HL-60 (cell line): Measurements from ENCODE around the gene PCDHA9.

ENCODE experiments used
- GABPA ChIP-seq: IDR thresholded peaks from 2 replicates; pipeline ENCODE4 v1.6.1; 2012; ENCODE audit warnings: low read depth
- TF ChIP-seq, protein P1 (sequence below): IDR thresholded peaks from one replicate; pipeline ENCODE4 v1.5.1; 2011; ENCODE audit warnings: low read length, control low read depth, inconsistent platforms; ENCODE audit not compliant: insufficient read depth
- TF ChIP-seq, protein P2 (sequence below): IDR thresholded peaks from 2 replicates; pipeline ENCODE4 v1.6.1; 2012; ENCODE audit warnings: low read depth; ENCODE audit not compliant: insufficient replicate concordance

DNA sequence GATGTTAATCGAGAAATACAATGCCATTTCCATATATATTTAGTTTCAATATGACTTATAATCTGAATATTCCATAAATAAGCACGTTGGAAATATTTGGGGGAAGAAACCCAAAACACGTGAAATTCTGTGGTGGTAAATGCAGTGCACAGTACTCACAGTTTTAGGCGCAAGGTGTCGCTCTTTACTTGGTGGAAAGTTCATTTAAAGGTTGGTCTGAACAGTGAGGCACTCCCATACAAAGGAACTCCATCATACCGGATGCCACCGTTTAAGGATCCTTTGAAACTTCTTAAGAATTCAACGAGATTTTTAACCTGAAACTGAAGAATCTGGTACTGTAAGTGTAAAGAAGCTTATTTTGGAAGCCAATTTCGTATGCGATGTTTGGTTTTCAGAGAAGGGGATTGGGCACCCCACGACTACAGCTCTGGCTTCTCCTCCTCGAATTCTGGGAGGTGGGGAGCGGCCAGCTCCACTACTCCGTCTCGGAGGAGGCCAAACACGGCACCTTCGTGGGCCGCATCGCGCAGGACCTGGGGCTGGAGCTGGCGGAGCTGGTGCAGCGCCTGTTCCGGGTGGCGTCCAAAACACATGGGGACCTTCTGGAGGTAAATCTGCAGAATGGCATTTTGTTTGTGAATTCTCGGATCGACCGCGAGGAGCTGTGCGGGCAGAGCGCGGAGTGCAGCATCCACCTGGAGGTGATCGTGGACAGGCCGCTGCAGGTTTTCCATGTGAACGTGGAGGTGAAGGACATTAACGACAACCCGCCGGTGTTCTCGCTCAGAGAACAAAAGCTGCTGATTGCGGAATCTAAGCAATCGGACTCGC lies 20.8 kb downstream of the PCDHA9 start, which contains the start of gene PCDHA11:
- TF ChIP-seq, protein P1, sequence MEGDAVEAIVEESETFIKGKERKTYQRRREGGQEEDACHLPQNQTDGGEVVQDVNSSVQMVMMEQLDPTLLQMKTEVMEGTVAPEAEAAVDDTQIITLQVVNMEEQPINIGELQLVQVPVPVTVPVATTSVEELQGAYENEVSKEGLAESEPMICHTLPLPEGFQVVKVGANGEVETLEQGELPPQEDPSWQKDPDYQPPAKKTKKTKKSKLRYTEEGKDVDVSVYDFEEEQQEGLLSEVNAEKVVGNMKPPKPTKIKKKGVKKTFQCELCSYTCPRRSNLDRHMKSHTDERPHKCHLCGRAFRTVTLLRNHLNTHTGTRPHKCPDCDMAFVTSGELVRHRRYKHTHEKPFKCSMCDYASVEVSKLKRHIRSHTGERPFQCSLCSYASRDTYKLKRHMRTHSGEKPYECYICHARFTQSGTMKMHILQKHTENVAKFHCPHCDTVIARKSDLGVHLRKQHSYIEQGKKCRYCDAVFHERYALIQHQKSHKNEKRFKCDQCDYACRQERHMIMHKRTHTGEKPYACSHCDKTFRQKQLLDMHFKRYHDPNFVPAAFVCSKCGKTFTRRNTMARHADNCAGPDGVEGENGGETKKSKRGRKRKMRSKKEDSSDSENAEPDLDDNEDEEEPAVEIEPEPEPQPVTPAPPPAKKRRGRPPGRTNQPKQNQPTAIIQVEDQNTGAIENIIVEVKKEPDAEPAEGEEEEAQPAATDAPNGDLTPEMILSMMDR: peak; percentile 0
- no peak for TF ChIP-seq GABPA
- TF ChIP-seq, protein P2, sequence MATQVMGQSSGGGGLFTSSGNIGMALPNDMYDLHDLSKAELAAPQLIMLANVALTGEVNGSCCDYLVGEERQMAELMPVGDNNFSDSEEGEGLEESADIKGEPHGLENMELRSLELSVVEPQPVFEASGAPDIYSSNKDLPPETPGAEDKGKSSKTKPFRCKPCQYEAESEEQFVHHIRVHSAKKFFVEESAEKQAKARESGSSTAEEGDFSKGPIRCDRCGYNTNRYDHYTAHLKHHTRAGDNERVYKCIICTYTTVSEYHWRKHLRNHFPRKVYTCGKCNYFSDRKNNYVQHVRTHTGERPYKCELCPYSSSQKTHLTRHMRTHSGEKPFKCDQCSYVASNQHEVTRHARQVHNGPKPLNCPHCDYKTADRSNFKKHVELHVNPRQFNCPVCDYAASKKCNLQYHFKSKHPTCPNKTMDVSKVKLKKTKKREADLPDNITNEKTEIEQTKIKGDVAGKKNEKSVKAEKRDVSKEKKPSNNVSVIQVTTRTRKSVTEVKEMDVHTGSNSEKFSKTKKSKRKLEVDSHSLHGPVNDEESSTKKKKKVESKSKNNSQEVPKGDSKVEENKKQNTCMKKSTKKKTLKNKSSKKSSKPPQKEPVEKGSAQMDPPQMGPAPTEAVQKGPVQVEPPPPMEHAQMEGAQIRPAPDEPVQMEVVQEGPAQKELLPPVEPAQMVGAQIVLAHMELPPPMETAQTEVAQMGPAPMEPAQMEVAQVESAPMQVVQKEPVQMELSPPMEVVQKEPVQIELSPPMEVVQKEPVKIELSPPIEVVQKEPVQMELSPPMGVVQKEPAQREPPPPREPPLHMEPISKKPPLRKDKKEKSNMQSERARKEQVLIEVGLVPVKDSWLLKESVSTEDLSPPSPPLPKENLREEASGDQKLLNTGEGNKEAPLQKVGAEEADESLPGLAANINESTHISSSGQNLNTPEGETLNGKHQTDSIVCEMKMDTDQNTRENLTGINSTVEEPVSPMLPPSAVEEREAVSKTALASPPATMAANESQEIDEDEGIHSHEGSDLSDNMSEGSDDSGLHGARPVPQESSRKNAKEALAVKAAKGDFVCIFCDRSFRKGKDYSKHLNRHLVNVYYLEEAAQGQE: no peak
